A549 treated with CpdA at 1 μM for 4 hours (cell line): ENCODE measurements around the gene RPS6KA6. TPM values are rescaled to one million over a fixed set of nuclear protein-coding genes. Genes with fewer than 3 reads are reported as not detected.

ENCODE experiments used
- total RNA-seq: library from RNA; stranded (reverse); fragments of 200-300 nt; extraction: Qiagen RNA extraction; gene quantifications from 5 replicates; pipeline ENCODE4 v1.2.3, GENCODE V29; 2022; ENCODE audit warnings: low read depth

RPS6KA6 gene
- total RNA-seq = 4.3 to 7.4 TPM (median 5.9 TPM) in 5 replicates

GRCh38 chrX:84187533-84188319 is at the start of gene RPS6KA6:
Gene RPS6KA6 (minus strand): TSS chrX:84188199. CDS start chrX:84187899, 300 bp downstream.

